H1 (cell line): ENCODE results near the gene TSPAN8. TPM values are rescaled to one million over a fixed set of nuclear protein-coding genes. Genes with fewer than 3 reads are reported as not detected.

Experiments
- KDM1A ChIP-seq: fragments of 200-600, 300-600 bp; sonication (generic); IDR thresholded peaks from 2 replicates; pipeline ENCODE4 v1.7.1; 2016; ENCODE audit warnings: mild to moderate bottlenecking, low read length, borderline replicate concordance
- TBP ChIP-seq: IDR thresholded peaks from 2 replicates; pipeline ENCODE4 v1.6.1; 2011; ENCODE audit warnings: low read depth, low read length, improper control_type of control experiment
- polyA plus RNA-seq, 7 experiments: library from polyadenylated mRNA; depleted of rRNA in 3 of 7; stranded (reverse) in 5 of 7; unstranded in 2 of 7; fragments of >200 nt in 5 of 7; fragments of 200-250 nt in 2 of 7; gene quantifications; 1 replicate in 5 of 7; 2 replicates in 1 of 7; 4 replicates in 1 of 7; pipeline versions ENCODE4 v1.2.1 to v1.2.3, GENCODE V29; 2011 to 2013; ENCODE audit warnings: missing spikeins in 2 of 7, mixed read lengths in 2 of 7
- total RNA-seq: library from RNA; stranded (reverse); fragmentation: NEBNext Ultra II Directional; extraction: Animal tissue kit (Norgen Biotek cat#: 25700); gene quantifications from 2 replicates; pipeline ENCODE4 v1.2.1, GENCODE V29; 2021

TSPAN8 gene
- total and polyA plus RNA-seq, 2 of the 8 experiments (the other 6 are each of a cell fraction or from before 2014, with no cell fraction given), result not detected

DNA sequence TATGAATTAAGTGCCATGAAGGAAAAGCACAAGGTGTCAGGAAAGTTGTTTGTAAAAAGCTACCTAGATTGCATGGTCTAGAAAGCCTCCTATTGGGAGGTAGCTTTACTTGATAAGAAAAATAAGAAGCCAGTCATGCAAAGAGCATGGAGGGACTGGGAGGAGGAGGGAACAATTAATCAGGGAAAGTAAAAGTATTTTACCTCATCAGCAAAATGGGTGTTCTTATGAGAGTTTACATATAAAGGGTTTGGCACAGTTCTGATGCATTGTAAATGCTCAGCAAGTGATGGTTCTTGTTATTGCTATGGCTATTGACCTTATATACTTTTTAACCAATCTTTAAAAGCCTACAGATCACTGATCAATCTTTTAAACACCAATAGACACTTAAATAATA is 17.0 kb upstream of the TSPAN8 start (continued):
- no peak for TF ChIP-seq KDM1A
- no peak for TF ChIP-seq TBP
